A549 (cell line): Measurements from ENCODE around the gene TOGARAM1. TPM values are rescaled to one million over a fixed set of nuclear protein-coding genes. Genes with fewer than 3 reads are reported as not detected.

Experiments used
- ATAC-seq, 2 experiments: fragments of 200-7000 bp in 1 of 2; fragments of >200 bp in 1 of 2; cut with Nextera tagmentation in 1 of 2; cut with Tn5 transposase in 1 of 2; 3 replicates each; pipeline versions ENCODE4 v1.8.0 to v1.9.1; 2018 to 2020; ENCODE audit warnings: mild to moderate bottlenecking in 1 of 2, moderate library complexity in 1 of 2
- CTCF ChIA-PET: fragments of 300-600 bp; sonication (Branson Sonifier 250); formaldehyde crosslinking; extraction: SDS; loops from one replicate; lab custom pipeline; 2021; ENCODE audit warnings: antibody characterized with exemption, inconsistent platforms; lab: Yijun Ruan, JAX
- POLR2A ChIA-PET: fragments of 350-600 bp; formaldehyde crosslinking; extraction: SDS; loops from one replicate; lab custom pipeline; 2021; ENCODE audit warnings: antibody characterized with exemption, inconsistent platforms; lab: Yijun Ruan, JAX
- DNase-seq, 2 experiments: peaks; one replicate each; pipeline versions ENCODE4 v3.0.0 to v3.0.0-alpha.2; 2011 to 2016; ENCODE audit warnings: low read depth in 1 of 2, low spot score in 1 of 2
- FAIRE-seq: peaks from 2 replicates; lab custom pipeline; 2011; peaks lifted over from hg19 to GRCh38; lab: Jason Lieb, UNC
- H3K27ac ChIP-seq, 2 experiments: fragments of >200 bp; sonication (Bioruptor Twin); formaldehyde crosslinking; 3 replicates each; pipeline ENCODE4 v1.5.1; 2016 to 2017
- H3K4me1 ChIP-seq: fragments of >200 bp; sonication (Bioruptor Twin); formaldehyde crosslinking; 3 replicates; pipeline ENCODE4 v1.6.1; 2016
- H3K4me2 ChIP-seq: fragments of >200 bp; sonication (Bioruptor Twin); formaldehyde crosslinking; 3 replicates; pipeline ENCODE4 v1.6.1; 2016
- H3K4me3 ChIP-seq: fragments of >200 bp; sonication (Bioruptor Twin); formaldehyde crosslinking; 3 replicates; pipeline ENCODE4 v1.5.1; 2016
- H3K9me3 ChIP-seq: fragments of >200 bp; sonication (Bioruptor Twin); formaldehyde crosslinking; 3 replicates; pipeline ENCODE4 v1.6.1; 2016
- BHLHE40 ChIP-seq: IDR thresholded peaks from 2 replicates; pipeline ENCODE4 v1.6.1; 2012; ENCODE audit warnings: low read depth, low read length, inconsistent platforms
- CHD4 ChIP-seq: fragments of 200-600 bp; sonication (generic); IDR thresholded peaks from 2 replicates; pipeline ENCODE4 v1.6.1; 2016; ENCODE audit warnings: antibody characterized with exemption, mild to moderate bottlenecking, borderline replicate concordance
- CTCF ChIP-seq: fragments of >200 bp; sonication (Bioruptor Twin); formaldehyde crosslinking; IDR thresholded peaks from 3 replicates; pipeline ENCODE4 v1.5.1; 2016
- E2F6 ChIP-seq: IDR thresholded peaks from 2 replicates; pipeline ENCODE4 v1.6.1; 2012; ENCODE audit warnings: low read depth, borderline replicate concordance
- EHF ChIP-seq: fragments of 250-450 bp; sonication (Bioruptor Pico); IDR thresholded peaks from 2 replicates; pipeline ENCODE4 v1.5.0; 2020; ENCODE audit warnings: mild to moderate bottlenecking
- EHMT2 ChIP-seq: fragments of 200-600 bp; sonication (generic); IDR thresholded peaks from 2 replicates; pipeline ENCODE4 v1.6.1; 2016; ENCODE audit warnings: antibody characterized with exemption, low read depth, mild to moderate bottlenecking, moderate library complexity
- FOSB ChIP-seq: fragments of 250-450 bp; sonication (Bioruptor Pico); IDR thresholded peaks from 2 replicates; pipeline ENCODE4 v1.5.0; 2020; ENCODE audit warnings: mild to moderate bottlenecking, moderate library complexity
- FOSL2 ChIP-seq, 2 experiments: fragments of 450-650 bp in 1 of 2; fragments of >200 bp in 1 of 2; sonication (Bioruptor Twin) in 1 of 2; formaldehyde crosslinking; IDR thresholded peaks; 2 replicates each; pipeline versions ENCODE4 v1.5.0 to v1.6.1; 2016 to 2020; ENCODE audit warnings: mild to moderate bottlenecking in 1 of 2, moderate library complexity in 1 of 2
- GATA3 ChIP-seq: IDR thresholded peaks from 2 replicates; pipeline ENCODE4 v1.6.1; 2012; ENCODE audit warnings: borderline replicate concordance
- HDAC2 ChIP-seq: fragments of 200-600 bp; sonication (generic); IDR thresholded peaks from 2 replicates; pipeline ENCODE4 v1.6.1; 2016
- HEYL ChIP-seq: fragments of 250-450 bp; sonication (Bioruptor Pico); IDR thresholded peaks from 2 replicates; pipeline ENCODE4 v1.8.0; 2021; ENCODE audit warnings: mild to moderate bottlenecking, moderate library complexity
- KDM1A ChIP-seq: fragments of 200-600 bp; sonication (generic); IDR thresholded peaks from 2 replicates; pipeline ENCODE4 v1.6.1; 2016; ENCODE audit warnings: low read depth, mild to moderate bottlenecking
- KDM5A ChIP-seq: fragments of 200-600 bp; sonication (generic); IDR thresholded peaks from 2 replicates; pipeline ENCODE4 v1.6.1; 2016; ENCODE audit warnings: antibody characterized with exemption, mild to moderate bottlenecking
- MAZ ChIP-seq: fragments of 150-350 bp; IDR thresholded peaks from 2 replicates; pipeline ENCODE4 v1.6.1; 2014; ENCODE audit warnings: antibody characterized with exemption, low read depth, low read length, borderline replicate concordance
- NR3C1 ChIP-seq: fragments of >200 bp; sonication (Bioruptor Twin); formaldehyde crosslinking; IDR thresholded peaks from 3 replicates; pipeline ENCODE4 v1.6.1; 2017
- PBX3 ChIP-seq: IDR thresholded peaks from 2 replicates; pipeline ENCODE4 v1.6.1; 2012
- RCOR1 ChIP-seq: fragments of 150-350 bp; IDR thresholded peaks from 2 replicates; pipeline ENCODE4 v1.6.1; 2014; ENCODE audit warnings: antibody characterized with exemption, low read length, low read depth
- REST ChIP-seq: fragments of 200-600 bp; sonication (generic); IDR thresholded peaks from 2 replicates; pipeline ENCODE4 v1.6.1; 2016; ENCODE audit warnings: antibody characterized with exemption, mild to moderate bottlenecking, moderate library complexity
- SREBF2 ChIP-seq: fragments of 450-650 bp; IDR thresholded peaks from 2 replicates; pipeline ENCODE4 v1.6.1; 2014; ENCODE audit warnings: mild to moderate bottlenecking, moderate library complexity
- USF2 ChIP-seq: fragments of 450-650 bp; IDR thresholded peaks from 2 replicates; pipeline ENCODE4 v1.6.1; 2014; ENCODE audit warnings: antibody characterized with exemption
- ZC3H11A ChIP-seq: fragments of 450-650 bp; IDR thresholded peaks from 2 replicates; pipeline ENCODE4 v1.6.1; 2014; ENCODE audit warnings: antibody characterized with exemption, mild to moderate bottlenecking
- ZFP36 ChIP-seq: fragments of 450-650 bp; IDR thresholded peaks from 2 replicates; pipeline ENCODE4 v1.6.1; 2014; ENCODE audit warnings: borderline replicate concordance; ENCODE audit not compliant: partially characterized antibody
- ZSCAN20 ChIP-seq: fragments of 250-450 bp; sonication (Bioruptor Pico); IDR thresholded peaks from 2 replicates; pipeline ENCODE4 v1.8.0; 2022; ENCODE audit warnings: mild to moderate bottlenecking, moderate library complexity
- WGBS: methylation state at CpG from one replicate; pipeline ENCODE4 v1.1.6; 2017; ENCODE audit errors: missing lambda C conversion rate; 5-methylcytosine and 5-hydroxymethylcytosine counted together
- polyA plus RNA-seq, 4 experiments: library from polyadenylated mRNA; depleted of rRNA in 3 of 4; stranded (reverse); fragments of >200 nt; fragmentation: RNase III in 1 of 4; extraction: RNeasy Plus Mini Kit Qiagen cat#74134 plus additional on column Dnase treatment in 1 of 4; gene quantifications; 2 replicates in 3 of 4; 3 replicates in 1 of 4; pipeline ENCODE4 v1.2.3, GENCODE V29; 2011 to 2017

The TOGARAM1 gene
- polyA plus RNA-seq, 2 of the 4 experiments (the other 2 are of a cell fraction): 7.6 to 17.6 TPM

GRCh38 chr14:44966601-44967336 is 4.8 kb downstream of the TOGARAM1 start:
- no peak for DNase-seq
- POLR2A ChIA-PET: no interaction called here
- no peak for TF ChIP-seq HEYL (CRISPR knock-in tag)
- TF ChIP-seq REST: no peak
- no peak for TF ChIP-seq CHD4
- TF ChIP-seq E2F6: no peak
- no peak for TF ChIP-seq ZSCAN20 (CRISPR knock-in tag)
- TF ChIP-seq ZFP36: no peak
- no peak for TF ChIP-seq FOSB (CRISPR knock-in tag)
- TF ChIP-seq HDAC2: no peak
- TF ChIP-seq CTCF: no peak
- no peak for TF ChIP-seq EHF (CRISPR knock-in tag)
- no peak for TF ChIP-seq RCOR1
- TF ChIP-seq GATA3: no peak
- no peak for TF ChIP-seq BHLHE40
- TF ChIP-seq SREBF2: no peak
- TF ChIP-seq USF2: no peak
- no peak for TF ChIP-seq ZC3H11A
- TF ChIP-seq NR3C1: no peak
- TF ChIP-seq, all 56 proteins: peak for 0

GRCh38 chr14:44968714-44969113 is 6.7 kb downstream of the TOGARAM1 start:
- ATAC-seq (no peak), FAIRE-seq (no peak), DNase-seq (no peak)
- Histone ChIP-seq H3K4me2 (no peak overlapping the region), H3K27ac (no peak overlapping the region), H3K9me3 (0 out of 3 replicates have a peak, but pooled peaks cover 3% of the 10 kb centered on the region), H3K4me1 (peaks cover 16% of the 10 kb centered on the region; the same call in 2 of the 3 replicates), H3K4me3 (no peak overlapping the region)
- POLR2A ChIA-PET: no interaction called here
- CTCF ChIA-PET: no interaction called here
- TF ChIP-seq REST (no peak), PBX3 (no peak), MAZ (no peak), HDAC2 (no peak), KDM5A (no peak), ZFP36 (no peak), EHMT2 (no peak), KDM1A (no peak), HEYL (CRISPR knock-in tag) (no peak), USF2 (no peak), FOSL2 (IDR thresholded peaks at IDR 0.05) (no peak), FOSL2 (CRISPR knock-in tag; IDR thresholded peaks at IDR 0.05) (no peak)

More at GRCh38 chr14:44966601-44967336, 4.8 kb downstream of the TOGARAM1 start:
- CTCF ChIA-PET: interaction anchor here (1.5 kb wide), 1 partner anchor 53 kb away, joined by 3 read pairs; no protein-coding TSS in a partner anchor
- no peak for ATAC-seq
- Histone ChIP-seq H3K27ac (no peak overlapping the region), H3K4me2 (peak overlapping the region; percentile 92), H3K4me3 (no peak overlapping the region; the same call in 2 of the 3 replicates), H3K4me1 (peaks cover 16% of the 10 kb centered on the region; the same call in 2 of the 3 replicates), H3K9me3 (0 out of 3 replicates have a peak, but pooled peaks cover 3% of the 10 kb centered on the region)
- WGBS: 90% methylated on average over 4 of the region's 4 CpGs
- FAIRE-seq: no peak
